SU-DHL-6 (cell line): ENCODE data around the gene PDE9A.

Source experiments
- EZH2phosphoT487 ChIP-seq: fragments of 200-600 bp; sonication (generic), shearing (Covaris generic); conservative IDR thresholded peaks from 2 replicates; pipeline ENCODE4 v1.6.1; 2018; ENCODE audit warnings: mild to moderate bottlenecking, antibody characterized with exemption, low read length, moderate library complexity, mixed read lengths
- TF ChIP-seq, protein P1 (sequence below): fragments of 200-600 bp; sonication (generic); IDR thresholded peaks from one replicate; pipeline ENCODE4 v1.5.1; 2017; ENCODE audit warnings: antibody characterized with exemption, mild to moderate bottlenecking, low read length, moderate library complexity; ENCODE audit not compliant: insufficient read depth, poor library complexity, severe bottlenecking

DNA sequence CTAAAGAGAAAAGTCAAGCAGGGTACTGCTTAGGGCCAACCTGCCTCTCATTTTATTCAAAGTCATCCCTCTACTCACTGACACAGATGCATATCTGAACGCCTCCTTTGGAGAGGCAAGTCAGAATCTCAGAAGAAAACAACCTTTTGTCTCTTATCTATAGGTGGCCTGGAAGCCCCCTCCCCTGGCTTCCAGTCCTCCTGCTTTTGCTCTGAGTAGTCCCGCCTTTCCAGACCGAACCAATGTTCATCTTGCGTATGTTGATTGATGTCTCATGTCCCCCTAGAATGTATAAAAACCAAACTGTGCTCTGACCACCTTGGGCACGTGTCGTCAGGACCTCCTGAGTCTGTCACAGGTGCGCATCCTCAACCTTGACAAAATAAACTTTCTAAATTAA is 144.1 kb downstream of the PDE9A start:
- TF ChIP-seq, protein P1, sequence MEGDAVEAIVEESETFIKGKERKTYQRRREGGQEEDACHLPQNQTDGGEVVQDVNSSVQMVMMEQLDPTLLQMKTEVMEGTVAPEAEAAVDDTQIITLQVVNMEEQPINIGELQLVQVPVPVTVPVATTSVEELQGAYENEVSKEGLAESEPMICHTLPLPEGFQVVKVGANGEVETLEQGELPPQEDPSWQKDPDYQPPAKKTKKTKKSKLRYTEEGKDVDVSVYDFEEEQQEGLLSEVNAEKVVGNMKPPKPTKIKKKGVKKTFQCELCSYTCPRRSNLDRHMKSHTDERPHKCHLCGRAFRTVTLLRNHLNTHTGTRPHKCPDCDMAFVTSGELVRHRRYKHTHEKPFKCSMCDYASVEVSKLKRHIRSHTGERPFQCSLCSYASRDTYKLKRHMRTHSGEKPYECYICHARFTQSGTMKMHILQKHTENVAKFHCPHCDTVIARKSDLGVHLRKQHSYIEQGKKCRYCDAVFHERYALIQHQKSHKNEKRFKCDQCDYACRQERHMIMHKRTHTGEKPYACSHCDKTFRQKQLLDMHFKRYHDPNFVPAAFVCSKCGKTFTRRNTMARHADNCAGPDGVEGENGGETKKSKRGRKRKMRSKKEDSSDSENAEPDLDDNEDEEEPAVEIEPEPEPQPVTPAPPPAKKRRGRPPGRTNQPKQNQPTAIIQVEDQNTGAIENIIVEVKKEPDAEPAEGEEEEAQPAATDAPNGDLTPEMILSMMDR = no peak
- TF ChIP-seq EZH2phosphoT487 = no peak
